K562 (cell line): Measurements from ENCODE around the gene GPC1. TPM values are rescaled to one million over a fixed set of nuclear protein-coding genes. Genes with fewer than 3 reads are reported as not detected.

Source experiments
- BRF1 ChIP-seq: IDR thresholded peaks from 3 replicates; pipeline ENCODE4 v1.6.1; 2011; ENCODE audit warnings: borderline replicate concordance, mild to moderate bottlenecking; ENCODE audit not compliant: insufficient read length; ENCODE audit errors: extremely low read depth
- CREM ChIP-seq: IDR thresholded peaks from 2 replicates; pipeline ENCODE4 v1.6.1; 2014; ENCODE audit warnings: antibody characterized with exemption, low read depth
- DEAF1 ChIP-seq: fragments of 450-650 bp; formaldehyde crosslinking; IDR thresholded peaks from 2 replicates; pipeline ENCODE4 v1.4.0; 2020; ENCODE audit warnings: mild to moderate bottlenecking, moderate library complexity
- KDM1A ChIP-seq, 2 experiments: fragments of 450-650 bp; IDR thresholded peaks; 2 replicates each; pipeline ENCODE4 v1.6.1; 2016; ENCODE audit warnings: mild to moderate bottlenecking in 2 of 2
- KLF13 ChIP-seq: fragments of 450-650 bp; IDR thresholded peaks from 2 replicates; pipeline ENCODE4 v1.6.1; 2016; ENCODE audit warnings: missing genetic modification characterization, low read depth, mild to moderate bottlenecking, missing compliant biosample characterization, moderate library complexity, borderline replicate concordance
- KLF16 ChIP-seq: IDR thresholded peaks from 2 replicates; pipeline ENCODE4 v1.6.1; 2016; ENCODE audit warnings: antibody characterized with exemption
- RB1 ChIP-seq: fragments of 450-650 bp; IDR thresholded peaks from 2 replicates; pipeline ENCODE4 v1.6.1; 2017; ENCODE audit warnings: low read depth, mild to moderate bottlenecking
- REST ChIP-seq, 2 experiments: fragments of 450-650 bp; formaldehyde crosslinking in 1 of 2; IDR thresholded peaks; 2 replicates each; pipeline versions ENCODE4 v1.4.0 to v1.6.1; 2014 to 2020; ENCODE audit warnings: mild to moderate bottlenecking in 2 of 2, borderline replicate concordance in 1 of 2, low read depth in 1 of 2
- TFAP4 ChIP-seq: sonication (generic); formaldehyde crosslinking; IDR thresholded peaks from 2 replicates; pipeline ENCODE4 v1.8.0; 2022; ENCODE audit warnings: missing genetic modification reagents, mild to moderate bottlenecking, moderate library complexity, borderline replicate concordance
- ZBTB33 ChIP-seq: sonication (generic); formaldehyde crosslinking; IDR thresholded peaks from 2 replicates; pipeline ENCODE4 v1.8.1; 2023; ENCODE audit warnings: mild to moderate bottlenecking, missing genetic modification reagents
- ZNF232 ChIP-seq: sonication (generic); formaldehyde crosslinking; IDR thresholded peaks from 2 replicates; pipeline ENCODE4 v1.8.0; 2022; ENCODE audit warnings: mild to moderate bottlenecking, missing genetic modification reagents
- polyA plus RNA-seq, 8 experiments: library from polyadenylated mRNA; depleted of rRNA in 4 of 8; stranded (reverse) in 5 of 8; unstranded in 3 of 8; fragments of >200 nt; fragmentation: Nextera tagmentation in 2 of 8; fragmentation: Illumina TruSeq in 1 of 8; extraction: Ambion mirVana in 2 of 8; extraction: Trizol in 1 of 8; gene quantifications; 2 replicates each; pipeline versions ENCODE4 v1.2.1 to v1.2.3, GENCODE V29; 2011 to 2014; ENCODE audit warnings: inconsistent platforms in 1 of 8, missing spikeins in 1 of 8
- total RNA-seq, 7 experiments: library from RNA; depleted of rRNA in 6 of 7; stranded (reverse); fragments of >200 nt in 6 of 7; fragmentation: Illumina TruSeq in 2 of 7; extraction: Trizol in 2 of 7; gene quantifications; 2 replicates each; pipeline versions ENCODE4 v1.2.1 to v1.2.3, GENCODE V29; 2011 to 2021; ENCODE audit warnings: low replicate concordance in 1 of 7

The GPC1 gene
- total and polyA plus RNA-seq, 9 of the 15 experiments (the other 6 are each of a cell fraction or from before 2014, with no cell fraction given) = 0.07 to 0.82 (median 0.14) TPM; not detected in 3

GRCh38 chr2:240513549-240514287 lies 78.3 kb downstream of the GPC1 start (continued):
- TF ChIP-seq REST (IDR thresholded peaks at IDR 0.05; ENCODE audit: borderline replicate concordance) (peak; percentile 84), REST (CRISPR knock-in tag; IDR thresholded peaks at IDR 0.05; ENCODE audit: low read depth) (no peak), BRF1 (no peak), KDM1A (IDR thresholded peaks at IDR 0.05) (no peak), CREM (0 out of 2 replicates have a peak, but pooled peaks have one; percentile 41), RB1 (0 out of 2 replicates have a peak, but pooled peaks have one; percentile 33), KLF16 (0 out of 2 replicates have a peak, but pooled peaks have one; percentile 16), ZBTB33 (CRISPR knock-in tag) (0 out of 2 replicates have a peak, but pooled peaks have one; percentile 21), TFAP4 (CRISPR knock-in tag) (peak; percentile 46; the same call in 1 of the 2 replicates), DEAF1 (peak; percentile 54), ZNF232 (CRISPR knock-in tag) (no peak), KLF13 (0 out of 2 replicates have a peak, but pooled peaks have one; percentile 20)
